Measurements from ENCODE around the gene EDN1.

The EDN1 gene

GRCh38 chr6:12258191-12258590, 32.0 kb upstream of the EDN1 start:
- peaks cover 3% of the 10 kb centered on the region for H3K27me3 ChIP-seq (ENCODE audit: insufficient read depth, low read length, poor library complexity)
- H3K79me2 ChIP-seq (ENCODE audit: insufficient read depth, low read length) = no peaks in the 10 kb centered on the region
- H3K36me3 ChIP-seq (ENCODE audit: insufficient read depth, low read length) = no peaks in the 10 kb centered on the region
- TF ChIP-seq CTCF (IDR thresholded peaks at IDR 0.05; ENCODE audit: borderline replicate concordance, extremely low read depth, low read length, poor library complexity, severe bottlenecking) (no peak), EZH2 (IDR thresholded peaks at IDR 0.05; ENCODE audit: borderline replicate concordance, low read depth, low read length, severe bottlenecking) (no peak)
- ATAC-seq (ENCODE audit: insufficient read depth, low read depth) (no peak), DNase-seq (no peak)
- H3K4me3 ChIP-seq (ENCODE audit: low read depth in 1 of 2, low read length in 2 of 2) = no peak overlapping the region
- H4K20me1 ChIP-seq (ENCODE audit: insufficient read depth, low read length) = no peaks in the 10 kb centered on the region
- no peaks in the 10 kb centered on the region for H3K9me3 ChIP-seq (ENCODE audit: insufficient read depth, low read length, severe bottlenecking)
- H2AFZ ChIP-seq (ENCODE audit: low read depth, low read length) = no peak overlapping the region
- H3K4me2 ChIP-seq (ENCODE audit: insufficient read depth, low read length) = no peak overlapping the region
- H3K9ac ChIP-seq (ENCODE audit: low read depth, low read length) = no peak overlapping the region
- no peak overlapping the region for H3K27ac ChIP-seq (ENCODE audit: low read length)
- H3K4me1 ChIP-seq (ENCODE audit: insufficient read depth, low read length) = no peaks in the 10 kb centered on the region

- Histone ChIP-seq H3K4me1 (ENCODE audit: insufficient read depth, low read length) (no peaks in the 10 kb centered on the region), H3K27me3 (ENCODE audit: insufficient read depth, low read length, poor library complexity) (peaks cover 3% of the 10 kb centered on the region), H2AFZ (ENCODE audit: low read depth, low read length) (no peak overlapping the region), H3K4me3 (ENCODE audit: low read depth in 1 of 2, low read length in 2 of 2) (no peak overlapping the region), H3K9ac (ENCODE audit: low read depth, low read length) (no peak overlapping the region), H3K36me3 (ENCODE audit: insufficient read depth, low read length) (no peaks in the 10 kb centered on the region), H3K9me3 (ENCODE audit: insufficient read depth, low read length, severe bottlenecking) (no peaks in the 10 kb centered on the region), H4K20me1 (ENCODE audit: insufficient read depth, low read length) (no peaks in the 10 kb centered on the region), H3K27ac (ENCODE audit: low read length) (no peak overlapping the region), H3K79me2 (ENCODE audit: insufficient read depth, low read length) (no peaks in the 10 kb centered on the region), H3K4me2 (ENCODE audit: insufficient read depth, low read length) (no peak overlapping the region)
- no peak for DNase-seq
- ATAC-seq (ENCODE audit: insufficient read depth, low read depth) = no peak
- TF ChIP-seq CTCF (IDR thresholded peaks at IDR 0.05; ENCODE audit: borderline replicate concordance, extremely low read depth, low read length, poor library complexity, severe bottlenecking) = no peak
Observed at GRCh38 chr6:12258591-12259075, 31.5 kb upstream of the EDN1 start.

GRCh38 chr6:12260458-12261093, 29.6 kb upstream of the EDN1 start:
- no peaks in the 10 kb centered on the region for H4K20me1 ChIP-seq (ENCODE audit: insufficient read depth, low read length)
- H3K27ac ChIP-seq (ENCODE audit: low read length) = no peak overlapping the region
- no peaks in the 10 kb centered on the region for H3K27me3 ChIP-seq (ENCODE audit: insufficient read depth, low read length, poor library complexity)
- no peak overlapping the region for H3K4me3 ChIP-seq (ENCODE audit: low read depth in 1 of 2, low read length in 2 of 2)
- no peak overlapping the region for H3K4me2 ChIP-seq (ENCODE audit: insufficient read depth, low read length)
- no peaks in the 10 kb centered on the region for H3K9me3 ChIP-seq (ENCODE audit: insufficient read depth, low read length, severe bottlenecking)
- ATAC-seq (ENCODE audit: insufficient read depth, low read depth) (no peak), DNase-seq (no peak)
- no peak overlapping the region for H3K9ac ChIP-seq (ENCODE audit: low read depth, low read length)
- no peaks in the 10 kb centered on the region for H3K4me1 ChIP-seq (ENCODE audit: insufficient read depth, low read length)
- H3K79me2 ChIP-seq (ENCODE audit: insufficient read depth, low read length) = no peaks in the 10 kb centered on the region
- H2AFZ ChIP-seq (ENCODE audit: low read depth, low read length) = no peak overlapping the region
- TF ChIP-seq CTCF (IDR thresholded peaks at IDR 0.05; ENCODE audit: borderline replicate concordance, extremely low read depth, low read length, poor library complexity, severe bottlenecking) = no peak
- TF ChIP-seq EZH2 (IDR thresholded peaks at IDR 0.05; ENCODE audit: borderline replicate concordance, low read depth, low read length, severe bottlenecking) = no peak
- H3K36me3 ChIP-seq (ENCODE audit: insufficient read depth, low read length) = no peaks in the 10 kb centered on the region

Measured in DND-41 (cell line).